GM21723 (cell line): ENCODE data around the gene GNAT3.

Experiments
- ATAC-seq: cut with Tn5 transposase; IDR thresholded peaks from one replicate; pipeline ENCODE4 v1.9.1; 2021; ENCODE audit warnings: mild to moderate bottlenecking, moderate library complexity; ENCODE audit not compliant: unreplicated experiment

GNAT3 gene

DNA sequence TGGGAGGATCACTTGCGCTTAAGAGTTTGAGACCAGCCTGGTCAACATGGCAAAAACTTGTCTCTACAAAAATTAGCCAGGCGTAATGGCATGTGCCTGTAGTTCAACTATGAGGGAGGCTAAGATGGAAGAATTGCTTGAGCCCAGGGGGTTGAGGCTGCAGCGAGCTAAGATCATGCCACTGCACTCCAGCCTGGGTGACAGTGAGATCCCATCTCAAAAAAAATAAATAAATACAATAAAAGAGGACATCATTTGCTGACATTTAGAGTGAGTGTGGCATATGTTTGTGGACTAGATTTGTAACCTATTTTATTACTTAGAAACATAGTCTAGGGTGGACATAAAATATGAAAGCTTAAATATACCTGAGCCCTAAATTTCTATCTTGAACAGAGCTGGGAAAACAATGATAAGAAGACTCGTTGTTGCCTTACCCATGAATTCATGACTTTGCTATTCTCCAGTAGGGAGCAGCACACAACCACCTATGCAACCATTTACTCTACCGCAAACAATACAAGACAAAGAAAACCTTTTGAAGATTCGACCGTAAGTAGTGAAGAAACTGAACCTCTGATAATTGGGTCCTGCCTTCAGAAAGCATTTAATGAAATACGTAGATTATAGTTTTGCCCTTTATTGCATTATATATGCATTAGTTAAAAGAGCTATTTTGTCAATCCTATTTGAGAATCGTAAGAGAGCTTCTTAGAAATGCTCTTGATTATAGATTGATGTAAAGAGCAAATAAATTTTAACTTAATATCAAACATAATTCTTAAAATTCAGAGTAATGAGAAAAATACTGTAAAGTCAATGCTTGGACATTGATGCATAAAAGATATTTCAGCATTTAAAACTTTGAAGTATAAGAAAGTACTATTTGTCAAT is 83.5 kb downstream of the GNAT3 start:
- no peak for ATAC-seq

DNA sequence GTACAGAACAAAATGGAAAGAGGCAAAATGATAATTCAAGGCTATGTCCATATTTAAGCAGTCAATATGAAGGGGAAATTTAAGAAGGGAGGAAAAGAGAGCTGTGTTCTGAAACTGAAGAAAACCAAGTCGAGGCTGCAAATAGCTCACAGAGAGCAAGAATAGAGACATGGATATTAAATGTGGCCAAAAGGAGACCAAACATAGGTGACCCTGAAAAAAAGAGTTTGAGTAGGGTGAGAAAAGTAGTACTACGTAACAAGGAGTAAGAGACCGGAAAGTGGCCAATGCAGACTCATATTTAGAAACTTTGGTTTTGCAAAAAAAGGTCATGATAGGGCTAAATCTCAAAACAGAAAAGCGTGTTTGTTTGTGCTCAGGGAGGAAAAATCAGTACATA is 84.6 kb downstream of the GNAT3 start:
- no peak for ATAC-seq

DNA sequence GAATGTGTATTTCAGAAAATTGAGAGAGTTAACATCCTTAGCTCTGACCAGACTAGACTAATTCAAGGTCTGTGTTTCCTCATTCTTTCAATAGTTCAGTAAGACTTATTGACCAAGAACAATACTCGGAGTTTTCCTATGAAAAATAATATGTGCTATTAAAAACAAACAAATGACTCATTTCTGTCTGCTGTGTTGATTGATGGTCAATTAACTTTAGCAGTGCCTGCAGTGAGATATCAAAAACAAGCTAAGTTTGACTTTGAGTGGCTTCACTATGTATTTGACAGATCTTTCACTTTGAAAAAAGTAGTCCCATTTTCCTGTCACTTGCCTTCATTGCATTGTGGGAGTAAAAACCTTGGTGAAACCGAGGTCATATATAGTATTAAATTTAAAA is 91.0 kb downstream of the GNAT3 start:
- no peak for ATAC-seq

DNA sequence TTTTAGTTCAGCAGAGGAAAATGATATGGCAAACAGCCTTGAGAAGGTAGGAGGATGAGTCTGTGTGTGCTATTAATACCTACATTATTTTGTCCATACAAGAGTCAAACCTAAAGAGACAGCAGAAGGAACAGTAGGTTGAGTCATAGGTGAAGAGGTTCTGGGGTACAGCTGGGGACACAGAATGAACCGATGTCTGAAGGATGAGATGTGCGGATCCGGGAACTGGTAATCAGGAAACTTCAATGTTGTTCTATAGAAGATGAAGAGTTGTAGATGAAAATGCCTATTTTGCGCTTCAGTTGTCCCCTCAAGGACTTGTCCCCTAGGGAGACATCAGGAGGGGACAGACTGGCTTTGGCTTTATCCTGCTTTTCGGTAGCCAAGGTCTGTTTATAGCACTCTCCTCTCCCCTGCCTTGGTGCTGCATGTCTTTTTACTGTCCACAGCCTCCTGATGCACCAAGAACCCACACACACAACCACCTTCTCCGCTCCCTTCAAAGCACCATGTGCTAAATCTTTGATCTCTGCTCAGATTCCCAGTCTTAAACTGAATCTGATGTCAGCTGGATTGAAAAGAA is 94.6 kb downstream of the GNAT3 start:
- ATAC-seq = no peak

DNA sequence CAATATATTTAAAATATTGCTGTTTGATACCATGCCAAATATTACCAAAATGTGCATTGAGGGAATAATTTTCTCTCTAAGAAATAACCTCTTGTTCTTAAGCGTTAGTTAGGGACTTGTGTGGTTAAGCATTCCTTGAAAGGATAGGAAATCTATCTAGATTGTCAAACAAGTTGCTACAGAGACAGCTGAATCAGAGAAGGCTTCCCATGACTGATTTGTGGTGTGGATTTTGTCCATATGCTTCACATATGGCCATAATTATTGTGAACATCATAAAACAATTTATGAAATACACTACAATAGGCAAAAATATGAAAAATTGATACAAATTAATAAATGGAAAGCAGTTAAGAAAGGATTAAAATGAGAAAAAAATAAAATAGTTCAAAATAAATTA is 96.3 kb downstream of the GNAT3 start:
- ATAC-seq = no peak

DNA sequence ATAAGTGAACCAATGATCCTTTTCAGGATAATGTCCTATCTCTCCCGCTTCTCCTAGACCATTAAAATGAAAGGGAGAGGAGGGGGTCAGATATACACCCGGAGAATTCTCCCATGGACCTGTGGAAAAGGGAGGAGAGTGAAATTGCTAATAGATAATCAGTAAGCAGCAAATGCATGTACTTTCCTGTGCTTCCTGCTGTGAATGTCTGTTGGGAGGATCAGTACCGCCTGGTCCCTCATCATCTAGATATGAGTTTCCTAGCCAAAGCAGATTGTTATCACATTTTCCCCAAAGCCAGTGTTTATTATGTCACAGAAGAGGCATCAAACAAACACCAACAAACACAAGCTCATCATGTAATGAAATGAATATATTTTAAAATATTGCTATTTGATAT is 96.8 kb downstream of the GNAT3 start:
- no peak for ATAC-seq

DNA sequence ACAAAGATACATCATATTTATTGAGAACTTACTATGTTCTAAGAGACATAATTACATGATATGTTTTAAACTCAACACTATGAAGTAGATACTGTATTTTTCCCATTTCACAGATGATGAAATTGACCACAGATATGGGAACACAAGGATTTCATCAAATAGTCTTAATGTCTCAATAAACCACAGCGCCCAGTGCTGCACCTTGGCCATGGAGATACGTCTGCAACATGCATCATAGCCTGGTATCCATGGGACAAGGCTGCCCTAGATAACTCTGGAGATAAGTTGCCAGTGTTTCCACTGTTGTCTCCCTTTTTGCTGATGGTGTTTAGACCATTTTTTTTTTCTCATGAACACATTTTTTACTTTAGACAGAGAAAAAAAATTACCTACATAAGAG is 97.5 kb downstream of the GNAT3 start:
- no peak for ATAC-seq

DNA sequence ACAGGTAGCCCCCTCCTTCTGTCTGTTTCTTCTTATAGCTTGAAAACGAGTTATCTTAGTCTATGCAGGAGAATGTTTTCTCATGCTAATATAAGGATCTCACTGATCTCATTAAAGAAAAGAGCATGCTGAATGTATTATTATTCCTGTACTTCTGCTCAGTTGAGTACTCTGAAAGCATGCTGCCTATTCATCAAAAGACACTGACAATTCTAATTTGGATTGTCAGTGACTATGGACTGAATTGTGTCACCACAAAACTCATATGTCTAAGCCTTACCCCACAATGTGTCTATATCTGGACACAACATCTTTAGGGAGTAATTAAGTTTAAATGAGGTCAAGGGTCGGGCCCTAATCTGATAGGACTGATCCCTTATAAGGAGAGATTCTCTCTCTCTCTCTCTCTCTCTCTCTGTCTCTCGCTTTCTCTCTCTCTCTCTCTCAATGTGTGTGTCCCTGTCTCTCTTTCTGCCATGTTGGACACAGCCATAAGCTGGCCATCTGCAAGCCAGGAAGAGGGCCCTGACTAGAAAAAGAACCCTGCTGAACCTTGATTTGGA is 98.4 kb downstream of the GNAT3 start:
- ATAC-seq = no peak

DNA sequence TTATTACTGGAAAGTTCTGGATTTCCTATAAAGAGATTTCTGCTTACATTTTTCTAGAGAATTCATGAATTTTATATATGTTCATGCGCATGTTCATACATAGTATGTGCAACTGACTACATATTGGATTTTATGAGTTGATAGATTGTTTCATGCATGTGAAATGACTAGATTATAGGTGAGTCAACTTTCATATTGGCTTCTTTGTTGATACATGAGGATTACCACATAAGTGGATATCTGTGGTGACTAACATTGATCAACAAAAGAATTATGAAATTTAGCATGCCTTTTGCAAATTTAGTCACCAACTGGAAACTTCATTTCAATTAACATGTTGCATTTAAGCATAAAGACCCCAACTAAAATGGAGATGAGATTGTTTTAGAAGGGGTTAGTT is 99.0 kb downstream of the GNAT3 start:
- no peak for ATAC-seq

DNA sequence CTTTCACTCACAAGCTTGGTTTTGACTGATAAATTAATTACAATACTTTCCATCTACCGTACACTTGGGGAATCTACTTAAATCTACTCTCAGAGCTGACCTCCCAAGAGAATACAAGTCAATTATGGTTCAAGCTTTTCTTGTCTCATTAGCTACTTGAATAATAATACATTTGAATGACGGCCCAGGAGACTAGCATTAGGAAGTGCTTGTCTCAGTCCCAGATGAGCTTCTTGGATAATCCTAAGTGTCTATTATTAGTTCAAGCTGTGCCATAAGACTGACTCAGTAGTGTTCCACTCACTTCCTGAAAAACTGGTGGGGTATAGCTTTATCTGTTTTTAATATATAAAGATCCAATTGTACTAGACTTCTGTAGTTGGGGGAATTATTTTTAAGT is 100.2 kb downstream of the GNAT3 start:
- no peak for ATAC-seq

DNA sequence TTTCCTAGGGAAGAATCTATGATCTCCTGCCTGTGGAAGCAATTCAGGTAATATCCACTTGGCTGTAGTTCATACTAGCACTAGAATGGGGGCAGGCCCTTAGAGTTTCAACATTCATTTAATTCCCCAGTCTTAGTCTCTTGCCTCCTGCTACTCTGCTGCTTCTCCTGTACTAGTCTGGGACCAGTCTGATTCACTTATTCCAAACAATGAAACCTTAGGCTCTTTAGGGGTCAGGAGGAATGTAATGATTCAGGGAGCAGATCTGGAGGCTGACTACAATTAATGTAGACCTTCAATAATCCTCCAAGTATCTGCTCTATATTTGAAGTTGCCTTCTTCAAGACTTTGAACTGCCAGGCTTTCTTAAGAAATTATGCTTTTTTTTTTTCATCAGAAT is 101.8 kb downstream of the GNAT3 start:
- no peak for ATAC-seq
